ENCODE results near the gene SH3GL3.

SH3GL3 gene

DNA sequence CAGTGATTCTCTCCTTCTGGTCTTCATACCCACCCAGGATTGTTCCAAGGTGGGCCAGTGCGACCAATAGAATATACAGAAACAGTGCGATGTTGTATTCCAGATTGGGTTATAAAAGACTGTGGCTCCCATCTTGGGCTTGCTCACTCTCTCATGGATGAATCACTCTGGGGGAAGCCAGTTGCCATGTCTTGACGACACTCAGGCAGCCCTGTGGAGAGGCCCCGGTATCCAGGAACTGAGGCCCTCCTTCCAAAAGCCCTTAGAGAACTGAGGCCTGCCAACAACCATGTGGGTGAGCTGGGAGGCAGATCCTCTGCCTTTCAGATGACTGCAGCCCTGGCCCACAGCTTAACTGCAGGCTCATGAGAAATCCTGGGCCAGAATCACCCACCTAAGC, 57.2 kb downstream of the SH3GL3 start:
- DNase-seq (ENCODE audit: low read depth) = no peak
- H3K36me3 ChIP-seq (ENCODE audit: control insufficient read depth, insufficient read depth, low read length, severe bottlenecking) = no peaks in the 10 kb centered on the region
- H3K4me1 ChIP-seq (ENCODE audit: control insufficient read depth, insufficient read depth, low read length) = no peaks in the 10 kb centered on the region
- no peak overlapping the region for H3K4me3 ChIP-seq (ENCODE audit: low read length)
- no peak overlapping the region for H3K9ac ChIP-seq (ENCODE audit: low read length)
- H3K27me3 ChIP-seq (replicated peaks; ENCODE audit: control insufficient read depth, insufficient read depth, low read length) = no peaks in the 10 kb centered on the region
- no peaks in the 10 kb centered on the region for H3K9me3 ChIP-seq (ENCODE audit: control insufficient read depth, low read length)

DNA sequence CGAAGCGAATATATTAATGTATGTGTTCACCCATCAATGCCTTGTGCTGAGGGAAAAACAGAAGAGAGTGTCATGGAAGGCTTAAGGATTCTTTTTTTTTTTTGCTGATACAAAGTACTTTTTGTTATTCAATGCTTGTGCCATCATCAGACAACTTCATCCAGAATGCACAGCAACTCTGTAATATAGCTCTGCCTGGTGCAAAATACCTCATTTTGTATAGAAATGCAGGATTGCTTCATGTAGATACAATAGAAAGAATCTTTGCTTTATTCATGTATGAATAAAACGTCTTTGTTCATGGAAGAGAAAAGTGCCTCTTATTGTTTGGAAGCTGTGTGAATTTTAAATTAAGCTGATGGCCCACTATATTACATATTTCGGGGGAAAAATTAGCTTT, 62.9 kb downstream of the SH3GL3 start:
- Histone ChIP-seq H3K27me3 (replicated peaks; ENCODE audit: control insufficient read depth, insufficient read depth, low read length) (no peaks in the 10 kb centered on the region), H3K4me3 (ENCODE audit: low read length) (no peak overlapping the region)

GRCh38 chr15:83512459-83512858, 65.3 kb downstream of the SH3GL3 start:
- Histone ChIP-seq H3K9ac (ENCODE audit: low read length) (no peak overlapping the region), H3K36me3 (ENCODE audit: control insufficient read depth, insufficient read depth, low read length, severe bottlenecking) (no peaks in the 10 kb centered on the region), H3K27me3 (replicated peaks; ENCODE audit: control insufficient read depth, insufficient read depth, low read length) (no peaks in the 10 kb centered on the region), H3K9me3 (ENCODE audit: control insufficient read depth, low read length) (no peaks in the 10 kb centered on the region), H3K4me3 (ENCODE audit: low read length) (no peak overlapping the region), H3K4me1 (ENCODE audit: control insufficient read depth, insufficient read depth, low read length) (peaks cover 17% of the 10 kb centered on the region)
- DNase-seq (ENCODE audit: low read depth) = no peak

More for the DNA sequence above, 62.9 kb downstream of the SH3GL3 start:
- no peak overlapping the region for H3K9ac ChIP-seq (ENCODE audit: low read length)
- peaks cover 10% of the 10 kb centered on the region for H3K4me1 ChIP-seq (ENCODE audit: control insufficient read depth, insufficient read depth, low read length)
- H3K36me3 ChIP-seq (ENCODE audit: control insufficient read depth, insufficient read depth, low read length, severe bottlenecking) = no peaks in the 10 kb centered on the region
- no peak for DNase-seq (ENCODE audit: low read depth)
- H3K9me3 ChIP-seq (ENCODE audit: control insufficient read depth, low read length) = no peaks in the 10 kb centered on the region

DNA sequence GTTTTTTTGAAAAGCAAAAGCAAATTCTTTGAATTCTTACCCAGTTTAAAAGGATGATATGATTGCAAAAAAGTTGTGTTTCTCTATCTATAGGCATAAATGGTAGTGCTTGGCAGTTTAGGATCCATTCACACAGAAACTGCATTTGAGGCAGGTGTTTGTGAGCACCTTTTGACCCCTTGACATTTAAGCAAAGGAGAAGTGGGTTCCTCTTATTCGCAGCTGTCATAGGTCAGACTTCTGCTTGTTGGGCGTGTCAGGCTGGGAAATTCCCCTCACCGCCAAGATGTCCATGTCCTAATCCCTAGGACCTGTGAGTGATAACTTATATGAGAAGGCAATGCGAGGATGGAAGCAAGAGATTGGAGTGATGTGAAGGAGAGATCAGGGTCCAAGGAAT, 67.4 kb downstream of the SH3GL3 start:
- Histone ChIP-seq H3K4me3 (ENCODE audit: low read length) (no peak overlapping the region), H3K9ac (ENCODE audit: low read length) (no peak overlapping the region), H3K27me3 (replicated peaks; ENCODE audit: control insufficient read depth, insufficient read depth, low read length) (no peaks in the 10 kb centered on the region), H3K36me3 (ENCODE audit: control insufficient read depth, insufficient read depth, low read length, severe bottlenecking) (no peaks in the 10 kb centered on the region), H3K9me3 (ENCODE audit: control insufficient read depth, low read length) (no peaks in the 10 kb centered on the region), H3K4me1 (ENCODE audit: control insufficient read depth, insufficient read depth, low read length) (peaks cover 17% of the 10 kb centered on the region)
- DNase-seq (ENCODE audit: low read depth) = no peak

DNA sequence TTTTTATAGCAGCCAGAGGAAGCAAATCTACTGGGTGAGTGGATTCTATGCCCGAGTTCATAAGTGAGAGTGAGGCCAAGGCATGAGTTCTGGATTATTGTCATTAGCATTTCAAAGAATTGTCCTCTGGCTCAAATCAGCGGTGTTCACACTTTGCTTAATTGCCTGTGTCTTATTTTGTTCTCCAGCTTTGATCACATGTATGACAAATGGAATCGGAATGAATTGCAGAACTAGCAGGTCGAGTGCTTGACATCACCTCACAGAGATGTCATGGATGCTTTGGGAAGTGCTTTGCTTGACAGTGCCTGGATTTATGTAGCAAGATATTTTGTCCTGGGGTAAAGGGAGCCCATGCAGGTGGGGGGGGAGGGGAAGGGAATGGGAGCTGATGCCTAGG, 68.0 kb downstream of the SH3GL3 start:
- H3K4me1 ChIP-seq (ENCODE audit: control insufficient read depth, insufficient read depth, low read length) = peaks cover 17% of the 10 kb centered on the region
- no peak overlapping the region for H3K4me3 ChIP-seq (ENCODE audit: low read length)
- H3K9ac ChIP-seq (ENCODE audit: low read length) = no peak overlapping the region
- no peak for DNase-seq (ENCODE audit: low read depth)
- H3K9me3 ChIP-seq (ENCODE audit: control insufficient read depth, low read length) = no peaks in the 10 kb centered on the region
- no peaks in the 10 kb centered on the region for H3K36me3 ChIP-seq (ENCODE audit: control insufficient read depth, insufficient read depth, low read length, severe bottlenecking)
- no peaks in the 10 kb centered on the region for H3K27me3 ChIP-seq (replicated peaks; ENCODE audit: control insufficient read depth, insufficient read depth, low read length)

- H3K9me3 ChIP-seq (ENCODE audit: control insufficient read depth, low read length) = no peaks in the 10 kb centered on the region
- DNase-seq (ENCODE audit: low read depth) = peak; percentile 14
- no peak overlapping the region for H3K4me3 ChIP-seq (ENCODE audit: low read length)
- peaks cover 17% of the 10 kb centered on the region for H3K4me1 ChIP-seq (ENCODE audit: control insufficient read depth, insufficient read depth, low read length)
- H3K27me3 ChIP-seq (replicated peaks; ENCODE audit: control insufficient read depth, insufficient read depth, low read length) = peaks cover 3% of the 10 kb centered on the region
- H3K36me3 ChIP-seq (ENCODE audit: control insufficient read depth, insufficient read depth, low read length, severe bottlenecking) = no peaks in the 10 kb centered on the region
- H3K9ac ChIP-seq (ENCODE audit: low read length) = no peak overlapping the region
These were observed 69.8 kb downstream of the SH3GL3 start for GRCh38 chr15:83516935-83517334.

GRCh38 chr15:83526319-83526718, 79.2 kb downstream of the SH3GL3 start:
- H3K4me1 ChIP-seq (ENCODE audit: control insufficient read depth, insufficient read depth, low read length) = no peaks in the 10 kb centered on the region
- no peak overlapping the region for H3K9ac ChIP-seq (ENCODE audit: low read length)
- H3K27me3 ChIP-seq (replicated peaks; ENCODE audit: control insufficient read depth, insufficient read depth, low read length) = peaks cover 15% of the 10 kb centered on the region
- peaks cover 22% of the 10 kb centered on the region for H3K9me3 ChIP-seq (ENCODE audit: control insufficient read depth, low read length)
- no peak overlapping the region for H3K4me3 ChIP-seq (ENCODE audit: low read length)
- no peaks in the 10 kb centered on the region for H3K36me3 ChIP-seq (ENCODE audit: control insufficient read depth, insufficient read depth, low read length, severe bottlenecking)
- DNase-seq (ENCODE audit: low read depth) = no peak

- Histone ChIP-seq H3K9me3 (ENCODE audit: control insufficient read depth, low read length) (peaks cover 6% of the 10 kb centered on the region), H3K4me3 (ENCODE audit: low read length) (no peak overlapping the region), H3K36me3 (ENCODE audit: control insufficient read depth, insufficient read depth, low read length, severe bottlenecking) (no peaks in the 10 kb centered on the region), H3K9ac (ENCODE audit: low read length) (no peak overlapping the region), H3K4me1 (ENCODE audit: control insufficient read depth, insufficient read depth, low read length) (peaks cover under 1% of the 10 kb centered on the region), H3K27me3 (replicated peaks; ENCODE audit: control insufficient read depth, insufficient read depth, low read length) (no peaks in the 10 kb centered on the region)
- no peak for DNase-seq (ENCODE audit: low read depth)
These were observed 86.3 kb downstream of the SH3GL3 start for GRCh38 chr15:83533410-83533962.

DNA sequence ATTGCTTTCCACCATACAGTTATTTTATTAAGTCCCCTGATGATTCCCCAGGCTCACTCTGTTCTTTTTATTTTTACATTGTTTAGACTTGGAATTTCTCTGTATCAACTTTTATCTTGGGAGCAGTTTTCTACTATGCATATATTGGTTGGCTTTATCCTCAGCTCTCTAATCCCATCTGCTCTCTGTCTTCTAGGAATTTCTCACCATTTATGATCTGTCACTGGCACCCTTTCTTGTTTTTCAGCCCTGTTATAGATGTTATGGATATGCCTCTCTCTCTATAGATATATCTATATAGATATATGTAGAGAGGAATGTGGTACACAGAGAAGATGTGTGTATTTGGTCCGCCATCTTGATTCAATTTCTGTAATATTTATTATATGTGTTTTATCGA, 90.5 kb downstream of the SH3GL3 start:
- no peaks in the 10 kb centered on the region for H3K9me3 ChIP-seq (ENCODE audit: control insufficient read depth, low read length)
- no peak overlapping the region for H3K4me3 ChIP-seq (ENCODE audit: low read length)
- H3K27me3 ChIP-seq (replicated peaks; ENCODE audit: control insufficient read depth, insufficient read depth, low read length) = no peaks in the 10 kb centered on the region
- no peaks in the 10 kb centered on the region for H3K36me3 ChIP-seq (ENCODE audit: control insufficient read depth, insufficient read depth, low read length, severe bottlenecking)
- no peak overlapping the region for H3K9ac ChIP-seq (ENCODE audit: low read length)
- DNase-seq (ENCODE audit: low read depth) = no peak
- peaks cover 6% of the 10 kb centered on the region for H3K4me1 ChIP-seq (ENCODE audit: control insufficient read depth, insufficient read depth, low read length)

- no peak overlapping the region for H3K9ac ChIP-seq (ENCODE audit: low read length)
- no peak overlapping the region for H3K4me3 ChIP-seq (ENCODE audit: low read length)
- H3K9me3 ChIP-seq (ENCODE audit: control insufficient read depth, low read length) = peaks cover 10% of the 10 kb centered on the region
- DNase-seq (ENCODE audit: low read depth) = no peak
- peaks cover 6% of the 10 kb centered on the region for H3K4me1 ChIP-seq (ENCODE audit: control insufficient read depth, insufficient read depth, low read length)
- H3K36me3 ChIP-seq (ENCODE audit: control insufficient read depth, insufficient read depth, low read length, severe bottlenecking) = no peaks in the 10 kb centered on the region
- H3K27me3 ChIP-seq (replicated peaks; ENCODE audit: control insufficient read depth, insufficient read depth, low read length) = no peaks in the 10 kb centered on the region
These were observed 91.5 kb downstream of the SH3GL3 start for GRCh38 chr15:83538682-83539081.

- no peak overlapping the region for H3K4me3 ChIP-seq (ENCODE audit: low read length)
- H3K27me3 ChIP-seq (replicated peaks; ENCODE audit: control insufficient read depth, insufficient read depth, low read length) = no peaks in the 10 kb centered on the region
- DNase-seq (ENCODE audit: low read depth) = no peak
- H3K36me3 ChIP-seq (ENCODE audit: control insufficient read depth, insufficient read depth, low read length, severe bottlenecking) = no peaks in the 10 kb centered on the region
- H3K9ac ChIP-seq (ENCODE audit: low read length) = no peak overlapping the region
- H3K4me1 ChIP-seq (ENCODE audit: control insufficient read depth, insufficient read depth, low read length) = peaks cover 10% of the 10 kb centered on the region
- peaks cover 22% of the 10 kb centered on the region for H3K9me3 ChIP-seq (ENCODE audit: control insufficient read depth, low read length)
These were observed 98.8 kb downstream of the SH3GL3 start for GRCh38 chr15:83545804-83546511.

DNA sequence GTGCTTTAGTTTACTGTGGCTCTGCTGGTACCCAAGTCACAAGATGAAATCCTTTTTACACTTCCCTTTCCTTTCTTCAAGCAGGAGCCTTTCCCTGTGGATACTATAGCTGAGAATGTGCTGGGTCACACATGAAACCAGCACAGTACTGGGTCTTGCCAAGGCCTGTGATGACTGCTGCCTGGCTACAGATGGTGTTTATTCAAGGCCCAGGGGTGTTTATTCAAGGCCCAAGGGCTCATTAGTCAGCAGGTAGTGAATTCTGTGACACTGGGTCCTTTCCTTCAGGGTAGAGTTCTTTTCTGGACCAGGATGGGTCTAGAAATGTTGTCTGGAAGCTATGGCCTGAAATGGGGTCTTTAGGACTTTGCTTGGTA, 99.4 kb downstream of the SH3GL3 start:
- H3K36me3 ChIP-seq (ENCODE audit: control insufficient read depth, insufficient read depth, low read length, severe bottlenecking) = no peaks in the 10 kb centered on the region
- H3K27me3 ChIP-seq (replicated peaks; ENCODE audit: control insufficient read depth, insufficient read depth, low read length) = no peaks in the 10 kb centered on the region
- H3K9me3 ChIP-seq (ENCODE audit: control insufficient read depth, low read length) = peaks cover 22% of the 10 kb centered on the region
- H3K4me1 ChIP-seq (ENCODE audit: control insufficient read depth, insufficient read depth, low read length) = peaks cover 10% of the 10 kb centered on the region
- H3K9ac ChIP-seq (ENCODE audit: low read length) = no peak overlapping the region
- no peak overlapping the region for H3K4me3 ChIP-seq (ENCODE audit: low read length)
- DNase-seq (ENCODE audit: low read depth) = no peak
